Neural progenitor cell (in vitro differentiated cells): ENCODE measurements around the gene ARID4B. TPM values are rescaled to one million over a fixed set of nuclear protein-coding genes. Genes with fewer than 3 reads are reported as not detected.

Experiments used
- DNase-seq: peaks from one replicate; pipeline ENCODE4 v3.0.0-alpha.2; 2016; ENCODE audit warnings: low spot score
- H2AFZ ChIP-seq: fragments of 200-600 bp; sonication (generic); replicated peaks from 2 replicates; pipeline ENCODE4 v1.6.1; 2016; ENCODE audit warnings: antibody characterized with exemption
- H3F3A ChIP-seq: fragments of 200-600 bp; sonication (generic); 2 replicates; pipeline ENCODE4 v1.6.1; 2016; ENCODE audit warnings: antibody characterized with exemption, low read depth
- H3K27ac ChIP-seq: fragments of 200-600 bp; sonication (generic); 2 replicates; pipeline ENCODE4 v1.5.1; 2016; ENCODE audit warnings: mild to moderate bottlenecking
- H3K27me3 ChIP-seq: fragments of 200-600 bp; sonication (generic); 2 replicates; pipeline ENCODE4 v1.6.1; 2016; ENCODE audit warnings: mild to moderate bottlenecking, moderate library complexity
- H3K36me3 ChIP-seq: fragments of 200-600 bp; sonication (generic); 2 replicates; pipeline ENCODE4 v1.5.1; 2016
- H3K4me1 ChIP-seq: fragments of 200-600 bp; sonication (generic); 2 replicates; pipeline ENCODE4 v1.6.1; 2016; ENCODE audit warnings: mixed run types
- H3K4me2 ChIP-seq: fragments of 200-600 bp; sonication (generic); 2 replicates; pipeline ENCODE4 v1.6.1; 2016
- H3K4me3 ChIP-seq: fragments of 200-600 bp; sonication (generic); 2 replicates; pipeline ENCODE4 v1.5.1; 2016
- H3K79me2 ChIP-seq: fragments of 200-600 bp; sonication (generic); 2 replicates; pipeline ENCODE4 v1.6.1; 2016; ENCODE audit warnings: low read depth
- H3K9ac ChIP-seq: fragments of 200-600 bp; sonication (generic); 2 replicates; pipeline ENCODE4 v1.6.1; 2016
- H3K9me3 ChIP-seq: fragments of 200-600 bp; sonication (generic); 2 replicates; pipeline ENCODE4 v1.5.1; 2016; ENCODE audit warnings: low read depth
- H4K20me1 ChIP-seq: fragments of 200-600 bp; sonication (generic); 2 replicates; pipeline ENCODE4 v1.6.1; 2016; ENCODE audit warnings: low read depth
- H3K27ac Mint-ChIP-seq: 3 replicates; pipeline ENCODE4 v1.8.0; 2021; ENCODE audit warnings: mixed read lengths
- H3K27me3 Mint-ChIP-seq: 2 replicates; pipeline ENCODE4 v1.8.0; 2022; ENCODE audit warnings: low read depth, mild to moderate bottlenecking, inconsistent platforms, moderate library complexity, mixed read lengths; ENCODE audit not compliant: insufficient read depth
- H3K36me3 Mint-ChIP-seq: 3 replicates; pipeline ENCODE4 v1.8.0; 2021; ENCODE audit warnings: mixed read lengths
- H3K4me1 Mint-ChIP-seq: 3 replicates; pipeline ENCODE4 v1.8.0; 2021; ENCODE audit warnings: mixed read lengths
- H3K4me3 Mint-ChIP-seq: 3 replicates; pipeline ENCODE4 v1.8.0; 2021; ENCODE audit warnings: mild to moderate bottlenecking, moderate library complexity, mixed read lengths
- H3K9me3 Mint-ChIP-seq: 3 replicates; pipeline ENCODE4 v1.8.0; 2020; ENCODE audit warnings: mixed read lengths
- CTCF ChIP-seq: fragments of 200-600 bp; sonication (generic); IDR thresholded peaks from 2 replicates; pipeline ENCODE4 v1.5.1; 2017; ENCODE audit warnings: antibody characterized with exemption, mild to moderate bottlenecking
- EZH2 ChIP-seq: fragments of 200-600 bp; sonication (generic); IDR thresholded peaks from 2 replicates; pipeline ENCODE4 v1.6.1; 2017; ENCODE audit warnings: antibody characterized with exemption, mild to moderate bottlenecking, moderate library complexity
- EZH2phosphoT487 ChIP-seq: fragments of 200-600 bp; sonication (generic); IDR thresholded peaks from 2 replicates; pipeline ENCODE4 v1.6.1; 2017; ENCODE audit warnings: antibody characterized with exemption
- total RNA-seq: library from RNA; depleted of rRNA; stranded (reverse); fragments of >200 nt; gene quantifications from 2 replicates; pipeline ENCODE4 v1.2.3, GENCODE V29; 2015; ENCODE audit warnings: low replicate concordance

The ARID4B gene
- total RNA-seq, 1 donor from 2014 or later: 65.8 TPM

GRCh38 chr1:235329139-235329902 lies 1.3 kb upstream of the ARID4B start:
- peaks cover 16% of the 10 kb centered on the region for H3K36me3 ChIP-seq
- H3K27me3 ChIP-seq: no peaks in the 10 kb centered on the region
- no peaks in the 10 kb centered on the region for H3K9me3 ChIP-seq
- H3K36me3 Mint-ChIP-seq: peaks cover 13% of the 10 kb centered on the region
- peak overlapping the region; percentile 94 for H3K27ac ChIP-seq
- peak overlapping the region; percentile 88 for H2AFZ ChIP-seq
- peak overlapping the region; percentile 94 for H3K4me2 ChIP-seq
- peaks cover 27% of the 10 kb centered on the region for H3F3A ChIP-seq
- DNase-seq: peak; percentile 70
- H3K27ac Mint-ChIP-seq: no peak overlapping the region
- peaks cover 3% of the 10 kb centered on the region for H3K27me3 Mint-ChIP-seq
- TF ChIP-seq CTCF (no peak), EZH2 (no peak), EZH2phosphoT487 (no peak)
- peaks cover 22% of the 10 kb centered on the region for H3K4me1 Mint-ChIP-seq
- peaks cover 92% of the 10 kb centered on the region for H3K79me2 ChIP-seq
- H3K4me3 ChIP-seq: peak overlapping the region; percentile 83
- H3K9me3 Mint-ChIP-seq: no peaks in the 10 kb centered on the region
- H4K20me1 ChIP-seq: peaks cover 74% of the 10 kb centered on the region
- H3K4me1 ChIP-seq: peaks cover 41% of the 10 kb centered on the region
- H3K4me3 Mint-ChIP-seq: no peak overlapping the region
- peak overlapping the region; percentile 88 for H3K9ac ChIP-seq

- H3K36me3 Mint-ChIP-seq: peaks cover 15% of the 10 kb centered on the region
- H3K36me3 ChIP-seq: peaks cover 16% of the 10 kb centered on the region
- H3K9me3 ChIP-seq: no peaks in the 10 kb centered on the region
- no peaks in the 10 kb centered on the region for H3K9me3 Mint-ChIP-seq
- peak within 1 kb of the TSS; percentile 94 for H3K27ac ChIP-seq
- H2AFZ ChIP-seq: peak within 1 kb of the TSS; percentile 88
- H3K4me3 Mint-ChIP-seq: no peak within 1 kb of the TSS
- H3K4me3 ChIP-seq: peak within 1 kb of the TSS; percentile 96
- peaks cover 92% of the 10 kb centered on the region for H3K79me2 ChIP-seq
- H4K20me1 ChIP-seq: peaks cover 78% of the 10 kb centered on the region
- peaks cover 22% of the 10 kb centered on the region for H3K4me1 Mint-ChIP-seq
- peaks cover 41% of the 10 kb centered on the region for H3K4me1 ChIP-seq
- TF ChIP-seq EZH2 (no peak), CTCF (peak; percentile 17)
- peaks cover 27% of the 10 kb centered on the region for H3F3A ChIP-seq
- peak within 1 kb of the TSS; percentile 98 for H3K4me2 ChIP-seq
- peaks cover 3% of the 10 kb centered on the region for H3K27me3 Mint-ChIP-seq
- DNase-seq: peak; percentile 99
- H3K27me3 ChIP-seq: no peaks in the 10 kb centered on the region
- H3K27ac Mint-ChIP-seq: peak within 1 kb of the TSS; percentile 93
- peak within 1 kb of the TSS; percentile 94 for H3K9ac ChIP-seq
Measured at GRCh38 chr1:235328271-235329138, 526 bp upstream of the ARID4B start, which contains the start of gene GGPS1. TSS of gene GGPS1 (plus strand) at chr1:235328570. CDS start at chr1:235335265, 6,695 bp downstream.

- Mint-ChIP-seq H3K27me3 (peaks cover 3% of the 10 kb centered on the region), H3K36me3 (peaks cover 20% of the 10 kb centered on the region), H3K4me1 (peaks cover 19% of the 10 kb centered on the region), H3K4me3 (peak overlapping the region; percentile 99), H3K27ac (peak overlapping the region; percentile 98), H3K9me3 (no peaks in the 10 kb centered on the region)
- H2AFZ ChIP-seq: no peak overlapping the region
- no peaks in the 10 kb centered on the region for H3K27me3 ChIP-seq
- peaks cover 37% of the 10 kb centered on the region for H3K4me1 ChIP-seq
- no peaks in the 10 kb centered on the region for H3K9me3 ChIP-seq
- peak overlapping the region; percentile 98 for H3K4me2 ChIP-seq
- H4K20me1 ChIP-seq: peaks cover 80% of the 10 kb centered on the region
- peaks cover 27% of the 10 kb centered on the region for H3F3A ChIP-seq
- peaks cover 16% of the 10 kb centered on the region for H3K36me3 ChIP-seq
- peak; percentile 60 for DNase-seq
- peak overlapping the region; percentile 96 for H3K4me3 ChIP-seq
- peak overlapping the region; percentile 94 for H3K9ac ChIP-seq
- TF ChIP-seq CTCF (no peak), EZH2 (no peak), EZH2phosphoT487 (no peak)
- H3K27ac ChIP-seq: peak overlapping the region; percentile 94
- peaks cover 92% of the 10 kb centered on the region for H3K79me2 ChIP-seq
Measured at GRCh38 chr1:235326719-235327558, 1.0 kb downstream of the ARID4B start.
